Caco-2 (cell line): ENCODE measurements around the gene GALNT15. TPM values are rescaled to one million over a fixed set of nuclear protein-coding genes. Genes with fewer than 3 reads are reported as not detected.

Experiments used
- BruUV-seq: library from RNA; stranded (reverse); fragments of 400-500 nt; replicated peaks from 2 replicates; lab custom pipeline; 2021; lab: Mats Ljungman, UMichigan
- CTCF ChIA-PET: fragments of 300-600 bp; sonication (Branson Sonifier 250); formaldehyde crosslinking; loops from one replicate; lab custom pipeline; 2022; ENCODE audit warnings: antibody characterized with exemption; lab: Charles Lee
- POLR2A ChIA-PET: fragments of 300-600 bp; sonication (Branson Sonifier 250); formaldehyde crosslinking; loops from one replicate; lab custom pipeline; 2022; ENCODE audit warnings: antibody characterized with exemption; lab: Charles Lee
- DNase-seq, 2 experiments: peaks; one replicate each; pipeline versions ENCODE4 v3.0.0 to v3.0.0-alpha.2; 2020 to 2022
- H3K27me3 ChIP-seq: replicated peaks from 2 replicates; pipeline ENCODE4 v1.6.0; 2011; ENCODE audit warnings: low read length; ENCODE audit not compliant: control insufficient read depth, insufficient read depth
- H3K36me3 ChIP-seq: 2 replicates; pipeline ENCODE4 v1.5.1; 2011; ENCODE audit warnings: low read length; ENCODE audit not compliant: control insufficient read depth, insufficient read depth
- H3K4me1 ChIP-seq: fragments of 250-450 bp; sonication (Bioruptor Pico); 2 replicates; pipeline ENCODE4 v1.5.1; 2020; ENCODE audit warnings: mild to moderate bottlenecking
- H3K4me3 ChIP-seq: 2 replicates; pipeline ENCODE4 v1.5.1; 2011; ENCODE audit warnings: low read depth, mild to moderate bottlenecking, control low read depth, low read length
- H3K9me3 ChIP-seq: fragments of 250-450 bp; sonication (Bioruptor Pico); 2 replicates; pipeline ENCODE4 v1.5.1; 2020; ENCODE audit warnings: mild to moderate bottlenecking, moderate library complexity
- H3K27ac Mint-ChIP-seq: one replicate; pipeline ENCODE4 v1.8.0; 2022; ENCODE audit warnings: mixed read lengths; ENCODE audit not compliant: unreplicated experiment
- H3K27me3 Mint-ChIP-seq: one replicate; pipeline ENCODE4 v1.8.0; 2022; ENCODE audit warnings: mixed read lengths; ENCODE audit not compliant: insufficient read depth, unreplicated experiment
- H3K36me3 Mint-ChIP-seq: one replicate; pipeline ENCODE4 v1.8.0; 2022; ENCODE audit warnings: mild to moderate bottlenecking, mixed read lengths; ENCODE audit not compliant: insufficient read depth, unreplicated experiment
- H3K4me1 Mint-ChIP-seq: one replicate; pipeline ENCODE4 v1.8.0; 2022; ENCODE audit warnings: low read depth, mixed read lengths; ENCODE audit not compliant: unreplicated experiment
- H3K4me3 Mint-ChIP-seq: one replicate; pipeline ENCODE4 v1.8.0; 2022; ENCODE audit warnings: mild to moderate bottlenecking, moderate library complexity, mixed read lengths; ENCODE audit not compliant: unreplicated experiment
- H3K9me3 Mint-ChIP-seq: one replicate; pipeline ENCODE4 v1.8.0; 2022; ENCODE audit warnings: mixed read lengths; ENCODE audit not compliant: unreplicated experiment
- intact Hi-C: fragments of 100-400 bp; cut with micrococcal nuclease; formaldehyde crosslinking; loops from one replicate; pipeline ENCODE4 v1.10.0; 2022; ENCODE audit not compliant: unreplicated experiment
- total RNA-seq: library from RNA; stranded (reverse); gene quantifications from 2 replicates; pipeline ENCODE4 v1.2.3, GENCODE V29; 2022
- TF ChIP-seq, protein P1 (sequence below), 2 experiments: fragments of 200-600 bp in 1 of 2; IDR thresholded peaks; 1 replicate in 1 of 2; 2 replicates in 1 of 2; pipeline versions ENCODE4 v1.5.1 to v1.8.0; 2011 to 2022; ENCODE audit warnings: antibody characterized with exemption in 1 of 2, control low read depth in 1 of 2, inconsistent platforms in 1 of 2, low read depth in 1 of 2, low read length in 1 of 2, mild to moderate bottlenecking in 1 of 2, moderate library complexity in 1 of 2; ENCODE audit not compliant: insufficient read depth in 1 of 2, severe bottlenecking in 1 of 2, unreplicated experiment in 1 of 2

GALNT15 gene
- total RNA-seq, 1 experiment from 2014 or later: not detected

DNA sequence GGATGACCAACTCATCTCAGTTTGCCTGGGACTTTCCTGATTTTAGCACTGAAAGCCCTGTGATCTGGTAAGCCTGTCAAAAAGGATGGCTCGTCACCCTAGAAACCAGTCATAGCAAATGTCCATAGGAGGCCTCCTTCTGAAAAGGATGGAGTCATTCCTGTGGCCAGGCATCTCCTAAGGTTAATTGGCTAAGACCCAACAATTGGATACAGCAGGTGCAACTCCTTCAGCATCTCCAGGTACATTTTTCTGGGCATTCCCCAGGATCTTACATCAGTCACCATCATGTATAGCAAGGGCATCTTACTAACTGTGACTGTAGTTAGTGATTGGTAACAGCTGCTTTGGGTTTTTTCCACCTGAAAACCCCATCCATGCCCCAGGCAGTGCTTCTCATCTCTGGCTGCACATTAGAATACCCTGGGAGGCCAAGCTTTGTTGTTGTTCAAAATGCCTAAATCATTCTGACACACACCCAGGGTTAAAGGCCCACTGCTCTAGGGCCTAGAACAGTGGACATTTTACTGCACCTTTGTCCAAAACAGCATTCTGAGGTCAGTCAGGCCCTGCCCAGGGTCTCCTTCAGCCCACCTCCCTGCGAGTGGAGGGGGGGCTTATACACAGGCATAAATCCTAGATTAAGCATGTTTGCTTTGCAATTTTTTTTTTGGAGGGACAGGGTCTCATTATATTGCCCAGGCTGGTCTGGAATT is 28.3 kb upstream of the GALNT15 start:
- BruUV-seq: no TSS peak
- peaks cover 6% of the 10 kb centered on the region; the same call in 1 of the 2 replicates for H3K9me3 ChIP-seq
- Mint-ChIP-seq H3K27me3 (no peaks in the 10 kb centered on the region), H3K27ac (no peak overlapping the region), H3K4me3 (no peak overlapping the region), H3K4me1 (no peaks in the 10 kb centered on the region), H3K36me3 (no peaks in the 10 kb centered on the region), H3K9me3 (peaks cover 18% of the 10 kb centered on the region)
- POLR2A ChIA-PET: no interaction called here
- no peaks in the 10 kb centered on the region for H3K36me3 ChIP-seq
- peaks cover 6% of the 10 kb centered on the region; the same call in 1 of the 2 replicates for H3K4me1 ChIP-seq
- intact Hi-C loops: no loop called here
- no peak for DNase-seq
- H3K4me3 ChIP-seq: no peak overlapping the region
- TF ChIP-seq, protein P1, sequence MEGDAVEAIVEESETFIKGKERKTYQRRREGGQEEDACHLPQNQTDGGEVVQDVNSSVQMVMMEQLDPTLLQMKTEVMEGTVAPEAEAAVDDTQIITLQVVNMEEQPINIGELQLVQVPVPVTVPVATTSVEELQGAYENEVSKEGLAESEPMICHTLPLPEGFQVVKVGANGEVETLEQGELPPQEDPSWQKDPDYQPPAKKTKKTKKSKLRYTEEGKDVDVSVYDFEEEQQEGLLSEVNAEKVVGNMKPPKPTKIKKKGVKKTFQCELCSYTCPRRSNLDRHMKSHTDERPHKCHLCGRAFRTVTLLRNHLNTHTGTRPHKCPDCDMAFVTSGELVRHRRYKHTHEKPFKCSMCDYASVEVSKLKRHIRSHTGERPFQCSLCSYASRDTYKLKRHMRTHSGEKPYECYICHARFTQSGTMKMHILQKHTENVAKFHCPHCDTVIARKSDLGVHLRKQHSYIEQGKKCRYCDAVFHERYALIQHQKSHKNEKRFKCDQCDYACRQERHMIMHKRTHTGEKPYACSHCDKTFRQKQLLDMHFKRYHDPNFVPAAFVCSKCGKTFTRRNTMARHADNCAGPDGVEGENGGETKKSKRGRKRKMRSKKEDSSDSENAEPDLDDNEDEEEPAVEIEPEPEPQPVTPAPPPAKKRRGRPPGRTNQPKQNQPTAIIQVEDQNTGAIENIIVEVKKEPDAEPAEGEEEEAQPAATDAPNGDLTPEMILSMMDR (IDR thresholded peaks at IDR 0.05; ENCODE audit: insufficient read depth in 1 of 2, low read depth in 1 of 2, low read length in 1 of 2, severe bottlenecking in 1 of 2, unreplicated experiment in 1 of 2): no peak
- CTCF ChIA-PET: no interaction called here
- H3K27me3 ChIP-seq: no peaks in the 10 kb centered on the region

DNA sequence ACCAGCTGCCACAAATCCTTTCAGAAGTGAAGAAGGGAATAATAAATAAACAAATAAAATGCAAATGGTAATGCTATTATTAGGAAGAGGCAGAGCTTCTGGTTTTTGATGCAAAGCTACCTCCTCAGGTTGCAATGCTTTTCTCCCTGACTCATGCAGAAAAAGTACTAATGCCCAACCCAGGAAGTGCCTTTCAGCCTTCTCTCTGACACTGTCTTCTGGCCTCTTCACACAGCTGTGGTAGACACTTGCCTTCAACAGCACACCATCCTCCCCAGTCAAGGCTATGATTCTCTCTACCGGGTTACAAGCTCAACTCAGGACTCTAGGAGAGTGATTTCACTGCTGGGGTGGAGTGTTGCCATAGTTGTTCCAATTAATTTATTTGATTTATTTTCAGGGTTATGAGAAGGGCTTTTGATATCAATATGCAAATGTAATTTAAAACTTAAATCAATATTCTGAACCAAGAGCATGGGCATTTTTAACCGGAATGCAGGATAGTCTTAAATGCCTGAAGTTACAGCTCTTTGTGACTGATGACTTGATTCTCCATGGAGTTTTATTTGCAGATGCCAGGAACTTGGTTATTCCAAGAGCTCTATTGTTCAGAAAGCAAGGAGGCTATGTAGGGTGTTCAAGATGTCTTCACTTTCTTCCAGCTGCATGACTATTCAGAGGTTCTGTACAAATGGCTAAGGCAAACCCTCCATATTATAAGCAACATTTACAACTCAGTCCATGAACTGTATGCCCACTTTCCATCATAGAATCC is 27.1 kb upstream of the GALNT15 start:
- H3K27me3 Mint-ChIP-seq: no peaks in the 10 kb centered on the region
- no peak for DNase-seq
- no peak overlapping the region for H3K4me3 Mint-ChIP-seq
- ChIA-PET POLR2A (interaction anchor here (0.6 kb wide), 1 partner anchor 540 kb away, joined by 7 read pairs; no protein-coding TSS in a partner anchor), CTCF (no interaction called here)
- H3K27ac Mint-ChIP-seq: no peak overlapping the region
- Histone ChIP-seq H3K36me3 (no peaks in the 10 kb centered on the region), H3K4me1 (peaks cover 6% of the 10 kb centered on the region; the same call in 1 of the 2 replicates), H3K27me3 (no peaks in the 10 kb centered on the region), H3K4me3 (no peak overlapping the region), H3K9me3 (peaks cover 6% of the 10 kb centered on the region; the same call in 1 of the 2 replicates)
- H3K4me1 Mint-ChIP-seq: no peaks in the 10 kb centered on the region
- H3K36me3 Mint-ChIP-seq: no peaks in the 10 kb centered on the region
- intact Hi-C loops: no loop called here
- TF ChIP-seq, protein P1 (IDR thresholded peaks at IDR 0.05; ENCODE audit: insufficient read depth in 1 of 2, low read depth in 1 of 2, low read length in 1 of 2, severe bottlenecking in 1 of 2, unreplicated experiment in 1 of 2): no peak
- BruUV-seq: no TSS peak
- peaks cover 27% of the 10 kb centered on the region for H3K9me3 Mint-ChIP-seq

DNA sequence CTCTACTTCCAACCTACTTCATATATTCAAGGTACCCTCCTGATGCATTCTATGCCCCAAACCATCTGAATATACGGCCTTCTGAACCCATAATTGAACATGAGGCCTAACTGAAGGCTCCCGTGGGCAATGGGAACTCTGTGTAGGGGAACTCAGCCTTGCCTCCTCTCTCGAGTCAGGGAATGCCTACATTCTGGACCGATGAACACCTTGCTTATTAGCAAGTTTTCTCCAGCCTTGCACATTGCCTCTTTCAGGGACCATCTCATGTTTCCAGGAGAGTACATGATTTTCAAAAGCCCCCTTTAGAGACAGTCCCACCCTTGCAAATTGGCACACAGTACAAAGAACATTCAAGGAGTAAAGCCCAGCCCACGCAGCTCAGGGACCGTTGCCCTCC is 26.3 kb upstream of the GALNT15 start:
- Mint-ChIP-seq H3K27me3 (no peaks in the 10 kb centered on the region), H3K27ac (no peak overlapping the region), H3K4me3 (no peak overlapping the region), H3K4me1 (no peaks in the 10 kb centered on the region), H3K9me3 (peaks cover 34% of the 10 kb centered on the region), H3K36me3 (no peaks in the 10 kb centered on the region)
- H3K9me3 ChIP-seq: peaks cover 6% of the 10 kb centered on the region; the same call in 1 of the 2 replicates
- no peak overlapping the region for H3K4me3 ChIP-seq
- no peaks in the 10 kb centered on the region for H3K36me3 ChIP-seq
- no TSS peak for BruUV-seq
- CTCF ChIA-PET: no interaction called here
- no peaks in the 10 kb centered on the region for H3K27me3 ChIP-seq
- POLR2A ChIA-PET: no interaction called here
- DNase-seq: no peak
- intact Hi-C loops: no loop called here
- H3K4me1 ChIP-seq: peaks cover 6% of the 10 kb centered on the region; the same call in 1 of the 2 replicates
- TF ChIP-seq, protein P1 (IDR thresholded peaks at IDR 0.05; ENCODE audit: insufficient read depth in 1 of 2, low read depth in 1 of 2, low read length in 1 of 2, severe bottlenecking in 1 of 2, unreplicated experiment in 1 of 2): no peak
